ENCODE data around the gene AAMDC.
"Not testable (repeated sequence)": the region's sequence is repeated elsewhere in the genome, so short reads cannot be mapped to it uniquely, and the experiment has no call there.

Gene AAMDC

DNA sequence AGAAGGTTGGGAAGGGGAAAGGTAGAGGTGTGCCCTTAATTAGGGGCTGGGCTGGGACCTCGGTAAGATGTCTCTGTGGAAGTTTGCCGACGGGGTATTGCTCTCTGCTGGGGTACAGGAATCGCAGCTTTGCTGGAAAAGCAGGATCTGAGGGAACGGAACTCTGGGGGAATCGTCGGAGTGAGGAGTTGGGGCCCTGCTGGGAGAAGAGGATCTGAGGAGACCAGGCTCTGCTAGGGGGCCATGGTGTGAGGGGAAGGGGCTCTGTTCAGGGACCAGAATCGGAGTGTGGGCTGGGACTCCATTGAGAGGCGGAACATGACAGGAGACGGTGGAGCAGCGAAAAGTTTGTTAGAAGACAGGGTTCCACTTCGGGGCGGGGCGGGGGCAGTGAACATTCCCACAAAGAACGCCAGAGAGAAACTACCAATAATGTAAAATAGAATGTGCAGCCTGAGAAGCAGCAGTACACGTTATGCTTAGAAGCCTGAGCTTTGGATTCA is 456 bp downstream of the AAMDC start:
- DNase-seq (ENCODE audit: low read depth), result no peak

DNA sequence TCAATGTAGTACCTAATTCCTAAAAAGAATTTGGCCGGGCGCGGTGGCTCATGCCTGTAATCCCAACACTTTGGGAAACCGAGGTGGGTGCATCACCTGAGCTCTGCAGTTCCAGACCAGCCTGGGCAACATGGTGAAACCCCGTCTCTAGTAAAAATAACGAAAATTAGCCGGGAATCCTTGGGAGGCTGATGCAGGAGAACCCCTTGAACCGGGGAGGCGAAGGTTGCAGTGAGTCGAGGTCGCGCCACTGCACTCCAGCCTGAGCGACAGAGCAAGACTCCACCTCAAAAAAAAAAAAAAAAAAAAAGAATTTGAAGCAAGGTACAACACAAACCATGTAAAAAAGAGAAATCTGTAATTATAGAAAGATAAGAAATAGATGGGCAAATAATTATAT is 1.2 kb downstream of the AAMDC start:
- not testable (repeated sequence) for DNase-seq (ENCODE audit: low read depth)

DNA sequence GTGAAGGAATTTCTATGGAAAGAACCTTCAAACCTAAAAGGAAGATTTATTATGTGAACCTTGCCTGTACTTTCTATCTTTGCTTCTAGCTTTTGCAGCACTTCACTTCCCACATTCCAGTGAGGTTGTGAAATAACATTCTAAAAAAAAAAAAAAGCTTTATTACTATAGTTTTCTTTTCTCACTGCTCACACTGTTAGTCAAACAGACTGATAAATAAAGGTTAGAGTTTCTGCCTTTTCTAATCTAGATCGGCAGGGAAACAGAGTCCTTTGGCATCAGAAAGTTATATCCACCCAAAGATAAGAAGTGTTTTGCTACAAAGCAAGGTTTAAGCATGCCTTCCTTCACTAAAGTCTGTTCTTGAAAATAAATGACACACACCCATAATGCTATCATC is 2.8 kb downstream of the AAMDC start:
- no peak for DNase-seq (ENCODE audit: low read depth)

DNA sequence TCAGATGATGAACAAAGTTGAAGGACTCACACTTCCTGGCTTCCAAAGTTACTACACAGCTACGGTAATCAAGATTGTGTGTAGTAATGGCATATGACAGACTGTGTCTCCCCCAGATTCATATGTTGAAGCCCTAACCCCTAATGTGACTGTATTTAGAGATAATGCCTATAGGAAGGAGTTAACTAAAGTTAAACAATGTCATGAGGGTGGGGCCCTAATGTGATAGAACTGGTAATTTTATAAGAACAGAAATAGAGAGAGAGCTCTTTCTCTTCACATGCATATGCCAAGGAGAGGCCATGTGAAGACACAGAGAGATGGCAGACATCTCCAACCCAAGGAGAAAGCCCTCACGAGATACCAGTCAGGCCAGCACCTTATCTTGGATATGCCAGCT is 8.0 kb downstream of the AAMDC start:
- no peak for DNase-seq (ENCODE audit: low read depth)

DNA sequence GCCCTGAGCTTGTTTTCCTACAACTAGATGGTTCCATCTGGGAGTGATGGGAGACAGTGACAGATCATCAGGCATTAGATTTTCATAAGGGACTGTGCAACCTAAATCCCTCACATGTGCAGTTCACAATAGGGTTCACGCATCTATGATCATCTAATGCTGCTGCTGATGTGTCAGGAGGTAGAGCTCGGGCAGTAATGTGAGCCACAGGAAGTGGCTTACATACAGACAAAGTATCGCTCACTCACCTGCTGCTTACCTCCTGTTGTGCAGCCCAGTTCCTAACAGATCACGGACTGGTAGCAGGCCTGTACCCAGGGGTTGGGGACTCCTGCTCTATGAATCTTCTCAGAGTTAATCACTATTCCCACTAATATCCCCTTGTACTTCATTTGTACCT is 12.4 kb downstream of the AAMDC start:
- DNase-seq (ENCODE audit: low read depth), result no peak

DNA sequence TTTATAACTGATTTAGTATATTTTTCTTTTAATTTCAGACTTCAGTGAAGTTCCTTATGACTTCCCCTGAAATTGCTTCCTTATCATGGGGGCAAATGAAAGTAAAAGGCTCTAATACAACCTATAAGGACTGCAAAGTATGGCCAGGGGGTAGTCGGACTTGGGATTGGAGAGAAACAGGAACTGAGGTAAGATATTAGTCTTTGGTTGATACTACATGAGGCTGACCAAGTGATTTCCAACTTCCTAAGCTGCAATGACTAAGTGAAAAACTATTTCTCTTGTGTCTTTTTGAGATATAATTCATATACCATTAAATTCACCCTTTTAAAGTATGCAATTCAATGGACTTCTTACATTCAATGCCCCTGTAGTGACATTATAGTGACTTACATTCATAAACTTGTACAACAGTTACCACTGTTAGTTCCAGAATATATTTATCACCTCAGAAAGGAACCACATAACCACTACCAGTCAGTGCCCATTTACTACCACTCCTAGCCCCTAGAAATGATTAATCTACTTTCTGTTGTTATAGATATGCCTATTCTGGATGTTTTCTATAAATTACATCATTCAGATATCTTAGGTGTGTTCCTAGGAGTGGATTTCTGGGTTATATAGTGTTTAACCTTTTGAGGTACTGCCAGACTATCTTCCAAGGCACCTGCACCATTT is 21.6 kb downstream of the AAMDC start:
- no peak for DNase-seq (ENCODE audit: low read depth)

DNA sequence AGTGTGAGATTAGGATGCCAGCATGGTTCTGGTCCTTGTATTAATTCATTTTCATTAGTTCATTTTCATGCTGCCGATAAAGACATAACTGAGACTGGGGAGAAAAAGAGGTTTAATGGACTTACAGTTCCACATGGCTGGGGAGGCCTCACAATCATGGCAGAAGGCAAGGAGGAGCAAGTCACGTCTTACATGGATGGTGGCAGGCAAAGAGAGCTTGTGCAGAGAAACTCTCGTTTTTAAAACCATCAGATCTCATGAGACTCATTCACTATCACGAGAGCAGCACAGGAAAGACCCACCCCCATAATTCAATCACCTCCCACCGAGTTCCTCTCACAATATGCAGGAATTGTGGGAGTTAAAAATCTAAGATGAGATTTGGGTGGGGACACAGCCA is 22.8 kb downstream of the AAMDC start:
- not testable (repeated sequence) for DNase-seq (ENCODE audit: low read depth)

DNA sequence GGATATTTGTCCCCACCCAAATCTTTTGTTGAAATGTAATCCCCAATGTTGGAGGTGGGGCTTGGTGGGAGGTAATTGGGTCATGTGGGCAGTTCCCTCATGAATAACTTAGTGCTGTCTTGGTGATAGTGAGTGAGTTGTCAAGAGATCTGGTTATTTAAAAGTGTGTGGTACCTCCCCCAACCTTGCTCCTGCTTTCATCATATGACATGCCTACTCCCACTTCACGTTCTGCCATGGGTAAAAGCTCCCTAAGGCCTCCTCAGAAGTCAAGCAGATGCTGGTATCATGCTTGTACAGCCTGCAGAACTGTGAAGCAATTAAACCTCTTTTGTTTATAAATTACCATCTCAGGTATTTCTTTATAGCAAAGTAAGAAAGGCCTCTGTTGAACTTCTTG is 30.6 kb downstream of the AAMDC start:
- DNase-seq (ENCODE audit: low read depth), result no peak

DNA sequence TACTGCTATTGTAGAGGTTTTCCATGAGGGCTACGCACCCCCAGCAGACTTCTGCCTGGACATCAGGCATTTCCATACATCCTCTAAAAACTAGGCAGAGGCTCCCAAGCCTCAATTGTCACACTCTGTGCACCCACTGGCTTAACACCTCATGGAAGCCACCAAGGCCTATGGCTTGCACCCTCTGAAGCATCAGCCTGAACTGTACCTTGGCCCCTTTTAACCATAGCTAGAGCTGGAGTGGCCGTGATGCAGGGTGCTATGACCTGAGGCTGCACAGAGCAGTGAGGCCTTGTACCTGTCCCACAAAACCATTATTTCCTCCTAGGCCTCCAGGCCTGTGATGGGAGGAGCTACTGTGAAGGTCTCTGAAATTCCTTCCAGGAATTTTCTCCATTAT is 33.9 kb downstream of the AAMDC start:
- DNase-seq (ENCODE audit: low read depth), result no peak

DNA sequence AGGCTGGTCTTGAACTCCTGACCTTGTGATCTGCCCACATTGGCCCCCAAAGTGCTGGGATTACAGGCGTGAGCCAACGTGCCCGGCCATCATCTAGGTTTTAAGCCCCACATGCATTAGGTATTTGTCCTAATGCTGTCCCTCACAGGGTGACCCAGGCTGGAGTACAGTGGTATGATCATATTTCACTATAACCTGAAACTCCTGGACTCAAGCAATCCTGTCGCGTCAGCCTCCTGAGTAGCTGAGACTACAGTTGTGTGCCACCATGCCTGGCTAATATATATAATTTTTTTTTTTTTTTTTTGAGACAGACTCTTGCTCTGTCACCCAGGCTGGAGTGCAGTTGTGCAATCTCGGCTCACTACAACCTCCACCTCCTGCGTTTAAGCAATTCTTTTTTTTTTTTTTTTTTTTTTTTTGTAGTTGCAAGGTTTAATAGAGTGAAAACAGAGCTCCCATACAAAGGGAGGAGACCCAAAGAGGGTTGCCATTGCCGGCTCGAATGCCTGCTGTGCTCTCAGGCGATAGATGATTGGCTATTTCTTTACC is 37.0 kb downstream of the AAMDC start:
- DNase-seq (ENCODE audit: low read depth), result not testable (repeated sequence)

DNA sequence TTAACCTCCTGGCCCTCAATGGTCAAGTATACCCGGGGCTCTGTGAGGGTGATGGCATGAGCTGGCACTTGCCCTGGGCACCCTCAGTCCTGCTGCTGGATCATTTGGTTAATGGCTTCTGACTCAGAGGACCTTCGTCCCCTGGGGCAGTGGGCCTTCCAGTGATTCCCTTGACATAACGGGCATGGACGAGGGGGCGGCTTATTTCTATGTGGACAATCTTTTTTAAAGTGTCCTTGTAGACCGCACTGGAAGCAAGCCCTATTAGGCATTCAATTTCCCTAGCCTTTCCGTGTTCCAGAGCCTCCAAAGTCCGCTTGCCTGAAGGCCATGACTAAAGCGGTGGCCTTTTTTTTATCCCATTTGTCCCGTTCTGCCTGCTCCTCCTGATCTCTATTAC is 40.5 kb downstream of the AAMDC start:
- DNase-seq (ENCODE audit: low read depth), result not testable (repeated sequence)

DNA sequence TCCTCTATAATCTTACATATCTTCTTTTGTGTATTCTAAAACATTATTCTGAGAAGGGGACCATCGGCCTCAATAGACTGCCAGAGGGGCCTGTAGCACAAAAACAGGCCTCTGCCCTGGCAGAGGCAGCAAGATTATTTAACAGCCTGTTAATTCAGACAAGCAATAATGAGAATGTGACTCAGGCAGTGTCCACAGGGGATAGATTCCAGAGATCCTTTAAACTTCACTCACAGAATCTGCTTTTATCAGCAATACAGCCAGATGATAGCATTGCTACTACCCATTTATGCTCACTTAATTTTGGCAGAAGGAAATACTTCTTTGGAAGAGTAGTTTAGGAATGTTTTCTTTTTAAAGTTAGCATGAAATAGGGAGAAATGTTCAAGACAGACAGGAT is 44.9 kb downstream of the AAMDC start:
- DNase-seq (ENCODE audit: low read depth), result no peak

DNA sequence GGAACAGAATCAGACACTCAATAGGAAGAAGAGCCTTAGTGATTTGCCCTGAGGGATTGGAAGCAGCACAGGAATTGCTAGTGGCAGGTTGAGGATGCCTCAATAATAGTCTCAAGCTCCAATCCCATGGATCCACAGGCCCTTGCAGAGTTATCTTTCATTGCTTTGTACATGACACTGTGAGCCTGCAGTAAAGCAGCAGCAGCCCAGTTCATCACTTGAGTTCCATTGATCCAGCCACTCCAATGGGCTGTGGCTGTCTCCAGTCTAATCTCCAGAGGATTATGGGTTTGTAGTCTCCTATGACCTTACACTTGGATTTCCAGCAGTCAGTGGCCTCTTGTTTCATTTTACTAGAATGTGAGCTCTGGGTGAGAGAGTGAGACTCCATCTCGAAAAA is 45.4 kb downstream of the AAMDC start:
- no peak for DNase-seq (ENCODE audit: low read depth)

DNA sequence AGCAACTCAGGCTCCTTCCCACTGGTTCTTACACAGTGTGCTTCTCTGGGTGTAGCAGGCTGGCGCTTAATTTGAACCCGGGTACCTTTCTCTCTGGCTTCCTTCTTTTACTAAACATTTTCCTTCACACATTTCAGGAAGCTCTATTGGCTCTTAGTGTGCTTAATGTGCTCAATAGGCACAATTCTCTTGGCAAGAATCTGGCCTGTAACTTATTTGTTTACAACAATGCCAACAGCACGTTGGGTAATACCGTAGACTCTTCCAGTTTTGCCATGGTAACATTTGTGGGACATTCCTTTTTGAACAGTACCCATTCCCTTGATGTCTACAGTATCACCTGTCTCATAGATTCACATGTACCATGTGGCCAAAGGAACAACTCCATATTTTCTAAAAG is 47.8 kb downstream of the AAMDC start:
- no peak for DNase-seq (ENCODE audit: low read depth)

DNA sequence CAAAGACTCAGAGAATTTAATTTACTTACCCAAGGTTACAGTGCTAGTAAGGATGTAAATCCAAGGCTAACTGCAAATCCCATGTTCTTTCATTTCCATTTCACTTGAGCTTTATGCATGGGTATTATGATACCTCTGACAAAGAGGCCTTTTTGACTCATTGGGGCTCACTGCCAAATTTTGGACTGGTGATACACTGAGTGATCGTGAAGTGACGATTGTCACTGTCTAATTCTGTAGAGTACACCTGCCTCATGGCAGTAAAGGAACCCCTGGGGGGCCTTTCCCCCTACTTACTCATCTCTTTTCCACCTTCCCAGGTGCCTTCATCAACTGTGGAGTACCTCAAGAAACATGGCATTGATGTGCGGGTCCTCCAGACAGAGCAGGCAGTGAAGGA is 50.9 kb downstream of the AAMDC start:
- no peak for DNase-seq (ENCODE audit: low read depth)

DNA sequence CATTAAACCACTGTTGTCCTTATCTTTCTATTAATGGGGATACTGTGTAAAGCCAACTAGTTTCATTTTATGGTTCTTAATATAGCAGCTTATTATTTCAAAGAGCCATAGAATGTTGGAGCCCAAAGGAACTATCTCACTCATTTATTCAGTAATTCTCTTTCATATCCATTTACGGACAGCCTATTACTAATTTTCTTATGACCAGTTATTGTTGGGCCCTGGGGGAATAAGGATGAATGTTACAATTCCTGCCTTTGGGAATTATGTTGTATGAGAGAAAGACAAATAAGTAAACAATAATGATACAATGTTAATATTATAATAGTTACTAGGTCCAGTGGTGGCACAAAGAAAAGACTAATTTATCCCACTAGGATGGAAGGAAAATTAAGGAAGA is 52.4 kb downstream of the AAMDC start:
- no peak for DNase-seq (ENCODE audit: low read depth)

DNA sequence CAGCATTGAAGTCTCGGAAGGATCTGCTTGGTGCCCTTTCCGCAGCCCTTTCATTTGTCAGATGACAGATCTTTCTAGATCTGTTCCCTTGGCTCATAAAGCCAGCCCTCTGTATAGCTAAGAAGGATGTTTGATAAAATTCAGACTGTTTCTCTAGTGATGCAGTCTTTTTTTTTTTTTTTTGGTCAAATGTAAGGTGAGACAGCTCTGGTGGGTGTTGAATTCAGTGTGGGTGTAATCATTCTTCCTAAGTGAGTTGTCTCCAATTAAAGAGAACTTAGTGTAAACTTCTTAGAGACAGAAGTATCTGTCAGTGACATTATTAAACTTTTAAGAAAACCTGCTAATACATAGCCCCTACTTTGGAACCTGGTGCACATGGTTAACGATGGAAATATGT is 53.3 kb downstream of the AAMDC start:
- DNase-seq (ENCODE audit: low read depth), result no peak

DNA sequence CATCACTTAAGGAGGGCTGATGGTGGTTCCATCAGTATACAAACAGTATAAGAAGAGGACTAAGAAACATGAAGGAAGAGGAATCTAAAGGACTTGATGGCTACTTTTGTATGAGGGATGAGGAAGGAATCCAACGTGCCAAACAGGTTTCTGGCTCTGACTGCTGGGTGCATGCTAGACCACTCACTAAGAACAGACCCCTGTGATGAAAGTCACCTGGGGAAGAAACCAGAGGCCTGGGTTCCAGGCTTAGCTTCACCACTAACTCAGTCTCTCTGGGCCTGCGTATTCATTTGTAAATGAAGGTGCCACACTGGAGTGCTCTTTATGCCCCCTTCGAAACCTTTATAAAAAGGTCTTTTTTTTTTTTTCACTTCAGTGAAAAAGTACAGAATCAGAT is 55.1 kb downstream of the AAMDC start:
- no peak for DNase-seq (ENCODE audit: low read depth)

DNA sequence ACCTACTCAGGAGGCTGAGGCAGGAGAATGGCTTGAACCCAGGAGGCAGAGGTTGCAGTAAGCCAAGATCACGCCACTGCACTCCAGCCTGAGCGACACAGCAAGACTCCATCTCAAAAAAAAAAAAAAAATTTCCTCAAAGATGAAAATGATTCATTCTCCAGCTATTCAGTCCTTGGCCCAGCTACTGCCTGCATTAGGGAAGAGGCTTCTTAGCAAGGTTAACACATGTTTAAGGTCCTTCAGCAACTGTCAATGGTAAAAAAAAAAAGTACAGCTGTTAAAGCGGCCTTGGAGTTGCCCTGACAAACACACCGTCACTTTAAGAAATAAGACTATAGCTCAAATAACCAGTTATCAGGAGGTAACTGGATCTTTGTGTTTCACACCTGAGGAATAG is 57.3 kb downstream of the AAMDC start:
- peak; percentile 76 for DNase-seq (ENCODE audit: low read depth)

DNA sequence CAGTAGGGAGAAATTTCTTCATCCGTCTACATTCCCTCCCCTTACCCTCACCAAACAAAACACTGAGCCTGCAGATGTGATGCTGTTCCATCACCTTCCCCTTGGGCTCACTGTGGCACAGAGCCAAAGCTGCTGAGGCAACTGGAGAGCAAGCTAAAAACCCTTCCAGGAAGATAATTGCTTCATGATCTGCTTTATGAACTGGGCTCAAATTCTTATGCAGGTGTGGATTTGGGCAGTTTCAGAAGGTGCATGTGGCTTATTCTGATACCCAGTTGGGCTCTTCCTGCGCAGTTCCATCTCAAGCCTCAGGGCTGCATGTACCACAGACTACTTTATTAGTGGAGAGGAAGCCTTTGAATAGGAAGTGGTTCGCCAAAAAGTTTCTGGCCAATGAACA is 58.3 kb downstream of the AAMDC start:
- no peak for DNase-seq (ENCODE audit: low read depth)

DNA sequence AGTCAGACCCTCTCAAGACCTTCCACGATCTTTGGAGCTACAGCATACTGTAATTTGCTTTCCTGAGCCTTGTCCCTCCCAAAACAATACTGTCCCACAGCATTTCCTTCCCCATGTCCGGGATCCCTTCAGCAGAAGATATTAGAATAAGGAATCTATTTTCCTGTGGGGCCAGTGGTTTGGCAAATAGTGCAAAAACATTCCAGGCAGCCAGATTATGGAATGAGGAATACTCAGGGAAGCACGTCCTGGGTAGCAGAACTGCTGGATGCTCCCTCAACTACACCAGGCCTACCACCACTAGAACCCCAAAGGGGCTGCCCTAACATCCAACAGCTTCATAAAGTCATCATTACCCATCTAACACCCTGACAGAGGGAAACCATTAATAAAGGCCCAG is 61.5 kb downstream of the AAMDC start:
- no peak for DNase-seq (ENCODE audit: low read depth)

DNA sequence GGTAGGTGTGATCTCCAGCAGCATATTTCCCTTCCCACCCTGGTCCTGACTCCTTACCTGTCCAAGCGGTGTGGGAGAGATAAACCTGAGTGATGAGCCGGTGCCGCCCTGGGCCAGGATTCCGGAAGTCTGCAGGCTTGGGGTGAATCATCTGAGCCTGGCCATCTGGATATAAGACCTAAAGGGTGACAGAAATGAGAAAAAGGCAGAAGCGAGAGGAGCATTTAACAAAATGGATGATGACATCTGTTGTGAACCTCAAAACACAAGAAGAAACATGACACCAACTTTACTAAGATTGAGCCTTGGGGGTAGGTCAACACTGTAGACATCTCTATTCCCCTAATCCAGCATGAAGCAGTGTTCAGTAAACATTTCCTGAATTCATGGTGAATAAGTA is 62.8 kb downstream of the AAMDC start:
- no peak for DNase-seq (ENCODE audit: low read depth)

DNA sequence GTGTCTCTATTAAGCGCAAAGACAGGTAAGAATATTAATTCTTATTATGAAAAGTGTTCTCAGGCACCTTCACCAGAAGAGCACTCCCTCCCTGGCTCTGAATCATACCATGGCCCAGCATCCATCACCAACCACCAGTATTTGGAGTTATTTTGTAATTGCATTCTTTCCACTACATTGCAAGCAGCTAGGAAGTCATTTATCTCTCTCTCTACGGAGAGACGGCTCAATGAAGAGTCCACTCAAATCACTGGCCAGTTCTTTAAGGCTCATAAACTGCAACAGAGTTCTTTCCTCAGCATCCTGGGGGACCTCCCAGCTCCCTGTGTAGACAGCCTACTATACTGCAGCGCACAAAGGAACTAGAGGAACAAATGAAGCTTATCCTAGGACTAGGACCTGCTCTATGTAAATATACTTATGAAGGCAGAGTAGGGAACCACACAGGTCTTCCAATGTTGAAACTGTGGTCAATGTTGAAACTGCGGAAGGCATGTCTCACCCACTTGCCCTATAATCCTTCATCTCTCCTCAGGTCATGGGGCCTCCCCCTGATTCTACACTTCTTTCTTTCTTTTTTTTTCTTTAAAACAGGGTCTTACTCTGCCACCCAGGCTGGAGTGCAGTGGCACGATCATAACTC is 63.4 kb downstream of the AAMDC start:
- DNase-seq (ENCODE audit: low read depth), result peak; percentile 58

DNA sequence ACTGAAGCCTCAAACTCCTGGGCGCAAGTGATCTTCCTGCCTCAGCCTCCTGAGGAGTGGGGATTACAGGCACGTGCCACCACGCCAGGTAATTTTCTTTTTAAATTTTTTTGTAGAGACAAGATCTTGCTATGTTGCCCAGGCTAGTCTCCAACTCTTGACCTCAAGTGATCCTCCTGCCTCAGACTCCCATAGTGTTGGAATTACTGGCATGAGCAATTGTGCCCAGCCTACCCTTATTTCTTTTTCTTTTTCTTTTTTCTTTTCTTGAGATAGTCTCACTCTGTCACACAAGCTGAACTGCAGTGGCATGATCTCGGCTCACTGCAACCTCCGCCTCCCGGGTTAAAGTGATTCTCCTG is 63.9 kb downstream of the AAMDC start:
- no peak for DNase-seq (ENCODE audit: low read depth)

All from GM04504 (cell line).